ENCODE data around the gene B4GALT2. TPM values are rescaled to one million over a fixed set of nuclear protein-coding genes. Genes with fewer than 3 reads are reported as not detected.

Gene B4GALT2
- total and polyA plus RNA-seq, 9 of the 15 experiments (the other 6 are each of a cell fraction or from before 2014, with no cell fraction given), result 1.3 to 86.8 (median 43.8) TPM

DNA sequence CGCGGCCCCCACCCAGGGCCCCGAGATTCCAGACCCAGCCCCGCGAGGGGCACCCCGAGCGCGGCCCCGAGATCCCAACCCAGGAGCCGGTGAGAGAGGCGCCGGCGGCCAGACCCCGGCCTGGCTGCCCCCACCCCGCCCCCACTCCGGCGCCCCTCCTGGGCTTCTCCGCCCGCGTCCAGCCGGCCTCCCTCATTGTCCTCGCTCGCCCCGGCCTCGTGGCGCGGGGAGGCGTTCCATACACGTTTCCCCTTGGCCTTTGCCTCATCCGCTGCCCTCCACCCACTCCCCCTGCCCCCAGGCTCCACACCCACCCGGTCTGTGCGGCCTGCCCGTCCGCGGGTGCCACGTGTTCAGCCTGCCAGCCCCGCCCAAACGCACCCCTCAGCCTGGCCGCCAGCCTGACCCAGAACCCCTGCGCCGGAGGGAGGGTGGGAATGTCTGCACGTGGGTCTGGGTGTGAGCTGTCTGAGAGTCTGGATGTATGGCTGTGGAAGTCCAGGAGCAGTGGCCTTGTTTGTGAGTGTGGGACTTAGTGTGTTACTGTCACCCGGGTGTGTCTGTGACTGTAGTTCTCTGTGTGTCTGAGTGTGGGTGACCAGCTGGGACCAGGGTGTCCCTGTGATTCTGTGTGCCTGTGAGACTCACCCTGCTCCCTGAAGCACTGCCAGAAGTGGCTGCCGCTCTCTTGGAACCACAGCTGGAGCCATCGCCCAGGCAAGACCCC, 681 bp downstream of the B4GALT2 start:
- peak overlapping the region; percentile 17 for H2AFZ ChIP-seq (ENCODE audit: low read depth, low read length)
- DNase-seq (ENCODE audit: extremely low read depth in 1 of 4, low spot score in 3 of 4) (peak; percentile 73 to 87 (median 83)), FAIRE-seq (peak; percentile 76), ATAC-seq (peak; percentile 27)
- H3K4me1 ChIP-seq (replicated peaks in 1 of 2; ENCODE audit: control insufficient read depth in 2 of 2, insufficient read depth in 2 of 2, low read length in 2 of 2), result peaks cover 48 to 86% of the 10 kb centered on the region in 2 experiments
- H4K20me1 ChIP-seq (replicated peaks; ENCODE audit: control insufficient read depth, insufficient read depth, low read length), result peaks cover 33% of the 10 kb centered on the region
- peaks cover 72% of the 10 kb centered on the region for H3K36me3 ChIP-seq (ENCODE audit: control insufficient read depth, insufficient read depth, low read length)
- peak overlapping the region; percentile 75 to 99 for H3K9ac ChIP-seq (ENCODE audit: insufficient read depth in 1 of 2, low read depth in 2 of 2, low read length in 2 of 2)
- CTCF ChIA-PET (ENCODE audit: low intra/inter-chr PET ratio), result interaction anchor here (0.6 to 1.1 kb wide), 2 partner anchors 48 to 57 kb away, joined by 3 to 5 read pairs; no protein-coding TSS in a partner anchor
- BruUV-seq (replicated peaks), result no TSS peak
- POLR2A ChIA-PET, result interaction anchor here (1.1 kb wide), 1 partner anchor 11 kb away, joined by 3 read pairs; no protein-coding TSS in a partner anchor
- H3K4me3 ChIP-seq, result peak overlapping the region; percentile 47
- in situ Hi-C loops (cut with MboI), result no loop called here
- H3K9me1 ChIP-seq (ENCODE audit: control insufficient read depth, insufficient read depth, low read length), result peaks cover 21% of the 10 kb centered on the region
- H3K27me3 ChIP-seq (ENCODE audit: control insufficient read depth in 2 of 2, insufficient read depth in 2 of 2, low read length in 2 of 2), result no peaks in the 10 kb centered on the region
- intact Hi-C loops (cut with micrococcal nuclease), result no loop called here
- peak overlapping the region; percentile 86 for H3K4me2 ChIP-seq (ENCODE audit: insufficient read depth, low read length)
- under 1% methylated on average over 22 of the region's 45 CpGs for WGBS (ENCODE audit: insufficient coverage, low coverage, missing lambda C conversion rate)
- no peaks in the 10 kb centered on the region for H3K9me3 ChIP-seq (replicated peaks; ENCODE audit: control insufficient read depth, insufficient read depth, low read depth, low read length)
- H3K27ac ChIP-seq (ENCODE audit: extremely low read depth, low read depth, low read length), result peak overlapping the region; percentile 79
- peaks cover 81% of the 10 kb centered on the region for H3K79me2 ChIP-seq (ENCODE audit: control insufficient read depth, insufficient read depth, low read length)
- TF ChIP-seq CBX3 (IDR thresholded peaks at IDR 0.05; ENCODE audit: borderline replicate concordance in 1 of 2, low read length in 2 of 2) (no peak), TCF7L2 (IDR thresholded peaks at IDR 0.05; ENCODE audit: low read depth, low read length) (no peak), MYNN (IDR thresholded peaks at IDR 0.05) (0 out of 2 replicates have a peak, but pooled peaks have one; percentile 8), MYNN (CRISPR knock-in tag; IDR thresholded peaks at IDR 0.05) (no peak), MED1 (CRISPR knock-in tag; IDR thresholded peaks at IDR 0.05; ENCODE audit: borderline replicate concordance) (no peak), PHF20 (IDR thresholded peaks at IDR 0.05; ENCODE audit: partially characterized antibody) (peak; percentile 35), ZBTB33 (CRISPR knock-in tag; IDR thresholded peaks at IDR 0.05) (0 out of 2 replicates have a peak, but pooled peaks have one; percentile 34), MBD2 (IDR thresholded peaks at IDR 0.05; ENCODE audit: borderline replicate concordance, low read depth) (no peak), CCNT2 (IDR thresholded peaks at IDR 0.05; ENCODE audit: borderline replicate concordance, extremely low read depth, insufficient read length, low read depth, low read length) (no peak), NRF1 (conservative IDR thresholded peaks at IDR 0.05 in 1 of 2, IDR thresholded peaks at IDR 0.05 in 1 of 2) (peak; percentile 45 to 54), TAF15 (IDR thresholded peaks at IDR 0.05; ENCODE audit: low read depth, low read length) (no peak), PCBP1 (IDR thresholded peaks at IDR 0.05; ENCODE audit: low read depth, low read length, poor library complexity, severe bottlenecking) (peak; percentile 51), ATF7 (IDR thresholded peaks at IDR 0.05) (no peak)
- TF ChIP-seq, protein P1, sequence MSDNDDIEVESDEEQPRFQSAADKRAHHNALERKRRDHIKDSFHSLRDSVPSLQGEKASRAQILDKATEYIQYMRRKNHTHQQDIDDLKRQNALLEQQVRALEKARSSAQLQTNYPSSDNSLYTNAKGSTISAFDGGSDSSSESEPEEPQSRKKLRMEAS (CRISPR knock-in tag; IDR thresholded peaks at IDR 0.05), result peak; percentile 97
- TF ChIP-seq, protein P2, sequence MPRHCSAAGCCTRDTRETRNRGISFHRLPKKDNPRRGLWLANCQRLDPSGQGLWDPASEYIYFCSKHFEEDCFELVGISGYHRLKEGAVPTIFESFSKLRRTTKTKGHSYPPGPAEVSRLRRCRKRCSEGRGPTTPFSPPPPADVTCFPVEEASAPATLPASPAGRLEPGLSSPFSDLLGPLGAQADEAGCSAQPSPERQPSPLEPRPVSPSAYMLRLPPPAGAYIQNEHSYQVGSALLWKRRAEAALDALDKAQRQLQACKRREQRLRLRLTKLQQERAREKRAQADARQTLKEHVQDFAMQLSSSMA (CRISPR knock-in tag; IDR thresholded peaks at IDR 0.05), result no peak
- TF ChIP-seq, protein P3, sequence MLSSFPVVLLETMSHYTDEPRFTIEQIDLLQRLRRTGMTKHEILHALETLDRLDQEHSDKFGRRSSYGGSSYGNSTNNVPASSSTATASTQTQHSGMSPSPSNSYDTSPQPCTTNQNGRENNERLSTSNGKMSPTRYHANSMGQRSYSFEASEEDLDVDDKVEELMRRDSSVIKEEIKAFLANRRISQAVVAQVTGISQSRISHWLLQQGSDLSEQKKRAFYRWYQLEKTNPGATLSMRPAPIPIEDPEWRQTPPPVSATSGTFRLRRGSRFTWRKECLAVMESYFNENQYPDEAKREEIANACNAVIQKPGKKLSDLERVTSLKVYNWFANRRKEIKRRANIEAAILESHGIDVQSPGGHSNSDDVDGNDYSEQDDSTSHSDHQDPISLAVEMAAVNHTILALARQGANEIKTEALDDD (IDR thresholded peaks at IDR 0.05), result no peak
- TF ChIP-seq, protein P4, sequence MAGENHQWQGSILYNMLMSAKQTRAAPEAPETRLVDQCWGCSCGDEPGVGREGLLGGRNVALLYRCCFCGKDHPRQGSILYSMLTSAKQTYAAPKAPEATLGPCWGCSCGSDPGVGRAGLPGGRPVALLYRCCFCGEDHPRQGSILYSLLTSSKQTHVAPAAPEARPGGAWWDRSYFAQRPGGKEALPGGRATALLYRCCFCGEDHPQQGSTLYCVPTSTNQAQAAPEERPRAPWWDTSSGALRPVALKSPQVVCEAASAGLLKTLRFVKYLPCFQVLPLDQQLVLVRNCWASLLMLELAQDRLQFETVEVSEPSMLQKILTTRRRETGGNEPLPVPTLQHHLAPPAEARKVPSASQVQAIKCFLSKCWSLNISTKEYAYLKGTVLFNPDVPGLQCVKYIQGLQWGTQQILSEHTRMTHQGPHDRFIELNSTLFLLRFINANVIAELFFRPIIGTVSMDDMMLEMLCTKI (IDR thresholded peaks at IDR 0.05; ENCODE audit: partially characterized antibody), result no peak

All from K562 (cell line).